Adrenal gland (tissue), 5 donors: ENCODE results near the gene MATN1.

Source experiments
- POLR2A ChIP-seq, 2 donors: fragments of 450-650 bp; IDR thresholded peaks; one replicate each; pipeline ENCODE4 v1.6.1; 2017; ENCODE audit warnings: antibody characterized with exemption in 2 of 2, mild to moderate bottlenecking in 2 of 2, moderate library complexity in 1 of 2
- TF ChIP-seq, protein P1 (sequence below), 6 experiments: fragments of 450-650 bp in 4 of 6; fragments of 200-600 bp in 2 of 6; sonication (generic) in 1 of 6; IDR thresholded peaks; 1 replicate in 5 of 6; 2 replicates in 1 of 6; pipeline versions ENCODE4 v1.5.1 to v1.8.0; 2016 to 2021; ENCODE audit warnings: antibody characterized with exemption in 6 of 6, mild to moderate bottlenecking in 2 of 6, moderate library complexity in 1 of 6
- donor health status: DM: no; HTN: no; CAD: no.

GRCh38 chr1:30719406-30720270 is 3.7 kb downstream of the MATN1 start:
- TF ChIP-seq, protein P1, sequence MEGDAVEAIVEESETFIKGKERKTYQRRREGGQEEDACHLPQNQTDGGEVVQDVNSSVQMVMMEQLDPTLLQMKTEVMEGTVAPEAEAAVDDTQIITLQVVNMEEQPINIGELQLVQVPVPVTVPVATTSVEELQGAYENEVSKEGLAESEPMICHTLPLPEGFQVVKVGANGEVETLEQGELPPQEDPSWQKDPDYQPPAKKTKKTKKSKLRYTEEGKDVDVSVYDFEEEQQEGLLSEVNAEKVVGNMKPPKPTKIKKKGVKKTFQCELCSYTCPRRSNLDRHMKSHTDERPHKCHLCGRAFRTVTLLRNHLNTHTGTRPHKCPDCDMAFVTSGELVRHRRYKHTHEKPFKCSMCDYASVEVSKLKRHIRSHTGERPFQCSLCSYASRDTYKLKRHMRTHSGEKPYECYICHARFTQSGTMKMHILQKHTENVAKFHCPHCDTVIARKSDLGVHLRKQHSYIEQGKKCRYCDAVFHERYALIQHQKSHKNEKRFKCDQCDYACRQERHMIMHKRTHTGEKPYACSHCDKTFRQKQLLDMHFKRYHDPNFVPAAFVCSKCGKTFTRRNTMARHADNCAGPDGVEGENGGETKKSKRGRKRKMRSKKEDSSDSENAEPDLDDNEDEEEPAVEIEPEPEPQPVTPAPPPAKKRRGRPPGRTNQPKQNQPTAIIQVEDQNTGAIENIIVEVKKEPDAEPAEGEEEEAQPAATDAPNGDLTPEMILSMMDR (IDR thresholded peaks at IDR 0.05) = peak in 1 of 6 experiments; percentile 5
- no peak for TF ChIP-seq POLR2A (IDR thresholded peaks at IDR 0.05)
